Left ventricle myocardium inferior (tissue), 1 donor: ENCODE results near the gene COL18A1. TPM values are rescaled to one million over a fixed set of nuclear protein-coding genes. Genes with fewer than 3 reads are reported as not detected.

Source experiments
- DNase-seq: peaks from one replicate; pipeline ENCODE4 v3.0.0-alpha.2; 2020
- H3K27ac ChIP-seq: fragments of 200-600 bp; replicated peaks from 2 replicates; pipeline ENCODE4 v1.8.0; 2021
- H3K27me3 ChIP-seq: fragments of 200-600 bp; 2 replicates; pipeline ENCODE4 v1.8.0; 2021; ENCODE audit warnings: low read depth
- H3K36me3 ChIP-seq: fragments of 200-600 bp; 2 replicates; pipeline ENCODE4 v1.8.0; 2021
- H3K4me1 ChIP-seq: fragments of 200-600 bp; 2 replicates; pipeline ENCODE4 v1.8.0; 2021
- H3K4me3 ChIP-seq: fragments of 200-600 bp; 2 replicates; pipeline ENCODE4 v1.8.0; 2021; ENCODE audit warnings: mild to moderate bottlenecking, moderate library complexity
- H3K9me3 ChIP-seq: fragments of 200-600 bp; replicated peaks from 2 replicates; pipeline ENCODE4 v1.8.0; 2021
- intact Hi-C: fragments of 100-400 bp; cut with micrococcal nuclease; formaldehyde crosslinking; loops from one replicate; pipeline ENCODE4 v1.11.0; 2022
- total RNA-seq: library from RNA; stranded (reverse); fragmentation: NEBNext Ultra II Directional; extraction: Animal tissue kit (Norgen Biotek cat#: 25700); gene quantifications from one replicate; pipeline ENCODE4 v1.2.1, GENCODE V29; 2021
- TF ChIP-seq, protein P1 (sequence below): fragments of 200-600 bp; IDR thresholded peaks from 2 replicates; pipeline ENCODE4 v1.8.0; 2021; ENCODE audit warnings: antibody characterized with exemption, mild to moderate bottlenecking, borderline replicate concordance
- donor health status: DM: no; HTN: yes; CAD: no; lungs with severe emphysema.

COL18A1 gene
- total RNA-seq, 1 donor from 2014 or later: 66.5 TPM

DNA sequence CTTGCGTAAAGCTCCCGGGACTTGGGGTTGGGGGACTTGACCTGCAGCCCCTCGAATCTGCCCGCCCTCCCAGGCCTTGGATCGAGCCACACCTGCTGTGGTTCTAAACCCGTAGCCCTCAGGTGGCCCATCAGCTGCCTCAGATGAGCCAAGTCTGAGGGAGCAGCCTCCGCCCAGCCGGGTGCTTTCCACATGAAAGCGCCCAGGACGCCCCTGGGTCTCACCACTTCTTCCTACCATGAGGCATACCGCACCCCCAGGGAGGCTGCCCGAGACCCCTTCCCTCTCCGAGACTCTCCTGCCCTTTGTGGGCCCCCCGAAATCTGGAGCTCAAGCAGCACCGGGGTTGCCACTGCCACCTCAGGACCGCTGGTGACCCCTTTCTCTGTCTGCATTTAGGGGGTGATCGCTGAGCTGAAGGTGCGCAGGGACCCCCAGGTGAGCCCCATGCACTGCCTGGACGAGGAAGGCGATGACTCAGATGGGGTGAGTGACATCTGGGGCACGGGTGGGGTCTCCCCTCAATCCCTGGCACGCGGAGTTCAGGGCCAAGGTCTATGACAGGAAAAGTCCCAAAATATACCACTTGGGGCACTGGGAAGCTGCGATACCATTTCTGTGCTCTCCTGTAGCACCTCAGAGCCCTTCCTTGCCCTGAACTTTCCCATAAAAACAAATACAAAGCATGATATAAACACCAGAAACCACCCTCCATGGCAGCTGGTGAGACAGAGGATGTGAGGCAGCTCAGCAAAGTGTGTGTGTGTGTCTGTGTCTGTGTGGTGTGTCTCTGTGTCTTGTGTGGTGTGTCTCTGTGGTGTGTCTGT is 68.7 kb downstream of the COL18A1 start:
- intact Hi-C loops: no loop called here
- no peak overlapping the region for H3K27ac ChIP-seq
- H3K4me1 ChIP-seq: peaks cover 59% of the 10 kb centered on the region
- no peaks in the 10 kb centered on the region for H3K27me3 ChIP-seq
- H3K36me3 ChIP-seq: peaks cover 33% of the 10 kb centered on the region
- no peak for DNase-seq
- TF ChIP-seq, protein P1, sequence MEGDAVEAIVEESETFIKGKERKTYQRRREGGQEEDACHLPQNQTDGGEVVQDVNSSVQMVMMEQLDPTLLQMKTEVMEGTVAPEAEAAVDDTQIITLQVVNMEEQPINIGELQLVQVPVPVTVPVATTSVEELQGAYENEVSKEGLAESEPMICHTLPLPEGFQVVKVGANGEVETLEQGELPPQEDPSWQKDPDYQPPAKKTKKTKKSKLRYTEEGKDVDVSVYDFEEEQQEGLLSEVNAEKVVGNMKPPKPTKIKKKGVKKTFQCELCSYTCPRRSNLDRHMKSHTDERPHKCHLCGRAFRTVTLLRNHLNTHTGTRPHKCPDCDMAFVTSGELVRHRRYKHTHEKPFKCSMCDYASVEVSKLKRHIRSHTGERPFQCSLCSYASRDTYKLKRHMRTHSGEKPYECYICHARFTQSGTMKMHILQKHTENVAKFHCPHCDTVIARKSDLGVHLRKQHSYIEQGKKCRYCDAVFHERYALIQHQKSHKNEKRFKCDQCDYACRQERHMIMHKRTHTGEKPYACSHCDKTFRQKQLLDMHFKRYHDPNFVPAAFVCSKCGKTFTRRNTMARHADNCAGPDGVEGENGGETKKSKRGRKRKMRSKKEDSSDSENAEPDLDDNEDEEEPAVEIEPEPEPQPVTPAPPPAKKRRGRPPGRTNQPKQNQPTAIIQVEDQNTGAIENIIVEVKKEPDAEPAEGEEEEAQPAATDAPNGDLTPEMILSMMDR: no peak
- H3K4me3 ChIP-seq: no peak overlapping the region
- no peaks in the 10 kb centered on the region for H3K9me3 ChIP-seq

GRCh38 chr21:45474323-45474950 is 69.5 kb downstream of the COL18A1 start:
- no peak for DNase-seq
- intact Hi-C loops: no loop called here

DNA sequence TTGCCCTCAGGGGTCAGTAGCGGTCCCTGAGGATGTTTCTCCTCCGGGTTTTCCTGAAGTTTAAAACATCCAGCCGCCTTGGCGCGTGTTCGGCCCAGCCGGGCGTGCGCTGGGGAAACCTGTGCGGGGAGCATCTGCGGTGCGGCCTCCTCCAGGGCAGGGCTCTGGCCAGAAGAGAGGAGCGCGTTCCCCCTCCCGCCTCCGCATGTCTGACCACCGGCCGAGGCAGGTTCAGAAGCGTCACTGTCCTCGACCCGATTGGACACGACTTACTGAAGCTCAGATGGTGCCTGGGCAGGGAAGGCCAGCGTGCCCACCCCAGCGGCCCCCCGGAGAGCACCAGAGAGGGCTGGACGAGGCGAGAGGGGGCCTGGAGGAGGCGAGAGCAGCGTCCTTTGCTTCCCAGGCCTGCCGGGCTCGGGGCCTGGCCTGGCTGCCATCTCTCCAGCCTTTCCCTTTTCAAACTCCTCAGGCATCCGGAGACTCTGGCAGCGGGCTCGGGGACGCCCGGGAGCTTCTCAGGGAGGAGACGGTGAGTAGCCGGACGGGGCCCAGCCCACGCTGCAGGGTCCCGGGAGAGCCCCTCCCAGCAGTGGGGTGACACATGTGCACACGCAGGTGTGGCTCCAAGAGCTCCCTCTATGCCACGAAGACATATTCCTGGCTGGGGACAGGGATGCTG is 70.2 kb downstream of the COL18A1 start:
- intact Hi-C loops: no loop called here
- peaks cover 47% of the 10 kb centered on the region for H3K4me1 ChIP-seq
- no peaks in the 10 kb centered on the region for H3K9me3 ChIP-seq

More at GRCh38 chr21:45474323-45474950, 69.5 kb downstream of the COL18A1 start:
- TF ChIP-seq, protein P1: no peak
- peaks cover 54% of the 10 kb centered on the region for H3K4me1 ChIP-seq
- peaks cover 38% of the 10 kb centered on the region for H3K36me3 ChIP-seq
- no peak overlapping the region for H3K27ac ChIP-seq
- H3K4me3 ChIP-seq: no peak overlapping the region
- no peaks in the 10 kb centered on the region for H3K9me3 ChIP-seq
- H3K27me3 ChIP-seq: no peaks in the 10 kb centered on the region

DNA sequence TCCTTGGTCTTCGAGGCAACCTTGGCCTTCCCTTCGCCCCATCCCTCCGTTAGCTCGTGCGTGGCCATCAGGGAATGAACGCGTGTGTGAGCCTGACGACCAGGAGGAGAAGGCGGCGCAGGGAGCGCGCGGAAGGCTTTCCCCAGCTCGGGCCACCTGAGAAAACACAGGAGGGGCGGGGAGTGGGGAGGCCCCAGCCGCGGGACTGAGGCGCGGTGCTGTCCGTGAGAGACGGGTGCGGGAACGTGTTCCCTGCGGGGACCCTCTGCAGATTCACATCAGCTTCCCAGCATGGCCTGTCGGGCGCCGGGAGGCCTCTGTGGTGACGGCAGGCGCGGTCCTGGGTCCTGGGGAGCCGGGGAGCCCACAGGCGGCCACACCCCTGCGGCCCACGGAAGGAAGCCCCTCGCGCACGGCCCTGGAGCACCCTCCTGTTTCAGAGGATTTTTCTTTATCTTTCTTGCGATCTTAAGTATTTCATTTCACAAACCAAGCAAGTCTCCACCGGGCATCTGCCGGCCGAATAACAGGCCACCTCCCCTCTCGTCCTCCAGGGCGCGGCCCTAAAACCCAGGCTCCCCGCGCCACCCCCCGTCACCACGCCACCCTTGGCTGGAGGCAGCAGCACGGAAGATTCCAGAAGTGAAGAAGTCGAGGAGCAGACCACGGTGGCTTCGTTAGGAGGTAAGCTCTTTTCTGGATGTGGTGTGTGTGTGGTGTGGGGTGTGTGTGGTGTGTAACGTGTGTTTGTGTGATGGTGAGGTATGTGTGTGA is 71.0 kb downstream of the COL18A1 start:
- Histone ChIP-seq H3K4me3 (no peak overlapping the region), H3K9me3 (no peaks in the 10 kb centered on the region), H3K27ac (no peak overlapping the region), H3K27me3 (no peaks in the 10 kb centered on the region), H3K36me3 (peaks cover 54% of the 10 kb centered on the region), H3K4me1 (peaks cover 38% of the 10 kb centered on the region)
- no peak for DNase-seq
- intact Hi-C loops: no loop called here
- TF ChIP-seq, protein P1: no peak

More for the DNA sequence above, 70.2 kb downstream of the COL18A1 start:
- no peak overlapping the region for H3K4me3 ChIP-seq
- no peaks in the 10 kb centered on the region for H3K27me3 ChIP-seq
- no peak overlapping the region for H3K27ac ChIP-seq
- peaks cover 45% of the 10 kb centered on the region for H3K36me3 ChIP-seq
- TF ChIP-seq, protein P1: no peak
- DNase-seq: no peak

DNA sequence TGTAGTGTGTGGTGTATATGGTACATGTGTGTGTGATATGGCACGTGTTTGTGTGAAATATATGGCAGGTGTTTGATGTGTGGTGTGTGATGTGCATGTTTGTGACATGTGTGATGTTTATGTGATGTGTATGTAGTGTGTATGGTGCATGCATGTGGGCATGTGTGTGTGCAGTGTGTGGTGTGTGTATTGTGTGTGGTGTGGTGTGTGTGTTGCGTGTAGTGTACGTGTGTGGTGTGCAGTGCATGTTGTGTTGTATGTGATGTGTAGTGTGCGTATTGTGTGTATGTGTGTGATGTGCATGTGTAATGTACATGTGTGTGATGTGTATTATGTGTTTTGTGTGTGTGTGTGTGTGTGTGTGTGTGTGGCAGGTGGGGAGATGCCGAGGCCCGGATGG is 71.6 kb downstream of the COL18A1 start:
- intact Hi-C loops: no loop called here
- peaks cover 59% of the 10 kb centered on the region for H3K36me3 ChIP-seq
- H3K4me1 ChIP-seq: peaks cover 32% of the 10 kb centered on the region
- H3K9me3 ChIP-seq: no peaks in the 10 kb centered on the region
- H3K27ac ChIP-seq: no peak overlapping the region
- no peaks in the 10 kb centered on the region for H3K27me3 ChIP-seq
- DNase-seq: no peak
- TF ChIP-seq, protein P1: no peak
- no peak overlapping the region for H3K4me3 ChIP-seq
